Measurements from ENCODE around the gene PTEN. TPM values are rescaled to one million over a fixed set of nuclear protein-coding genes. Genes with fewer than 3 reads are reported as not detected.

The PTEN gene
- total and polyA plus RNA-seq, 9 of the 15 experiments (the other 6 are each of a cell fraction or from before 2014, with no cell fraction given): 8.4 to 56.9 (median 22.2) TPM

GRCh38 chr10:87861953-87862678, 1.3 kb upstream of the PTEN start (continued):
- TF ChIP-seq HDAC2 (IDR thresholded peaks at IDR 0.05) (0 out of 2 replicates have a peak, but pooled peaks have one; percentile 37), RAD51 (IDR thresholded peaks at IDR 0.05; ENCODE audit: borderline replicate concordance, low read depth) (peak; percentile 90), C11orf30 (IDR thresholded peaks at IDR 0.05; ENCODE audit: low read depth) (no peak), EGR1 (conservative IDR thresholded peaks at IDR 0.05) (peak; percentile 58), MYC (IDR thresholded peaks at IDR 0.05; ENCODE audit: low read depth, low read length) (peak; percentile 91), MYC (CRISPR knock-in tag; IDR thresholded peaks at IDR 0.05; ENCODE audit: borderline replicate concordance, low read depth) (peak; percentile 40; the same call in 1 of the 2 replicates), NFE2 (IDR thresholded peaks at IDR 0.05; ENCODE audit: low read depth) (0 out of 2 replicates have a peak, but pooled peaks have one; percentile 4), HNRNPLL (IDR thresholded peaks at IDR 0.05; ENCODE audit: low read depth, low read length, poor library complexity, severe bottlenecking) (no peak), RBM15 (IDR thresholded peaks at IDR 0.05; ENCODE audit: insufficient read depth, low read length) (no peak), KAT7 (CRISPR knock-in tag; IDR thresholded peaks at IDR 0.05; ENCODE audit: borderline replicate concordance) (peak; percentile 93; the same call in 1 of the 2 replicates), BRD9 (IDR thresholded peaks at IDR 0.05; ENCODE audit: low read depth, partially characterized antibody) (no peak), DDX20 (tag; IDR thresholded peaks at IDR 0.05; ENCODE audit: low read depth) (no peak), KDM5B (IDR thresholded peaks at IDR 0.05; ENCODE audit: insufficient replicate concordance, low read depth, low read length) (peak; percentile 73), KLF1 (tag; IDR thresholded peaks at IDR 0.05) (no peak), ARID1B (IDR thresholded peaks at IDR 0.05) (peak; percentile 19; the same call in 1 of the 2 replicates), E2F3 (CRISPR knock-in tag; IDR thresholded peaks at IDR 0.05) (0 out of 2 replicates have a peak, but pooled peaks have one; percentile 6), ZNF165 (CRISPR knock-in tag; IDR thresholded peaks at IDR 0.05; ENCODE audit: borderline replicate concordance) (no peak), PHF20 (IDR thresholded peaks at IDR 0.05; ENCODE audit: partially characterized antibody) (peak; percentile 11), ARID3B (CRISPR knock-in tag; IDR thresholded peaks at IDR 0.05; ENCODE audit: borderline replicate concordance) (no peak), ZNF280B (CRISPR knock-in tag; IDR thresholded peaks at IDR 0.05) (no peak), ERF (CRISPR knock-in tag; IDR thresholded peaks at IDR 0.05) (no peak), CREM (IDR thresholded peaks at IDR 0.05; ENCODE audit: low read depth) (peak; percentile 73), MCM3 (IDR thresholded peaks at IDR 0.05) (no peak), BACH1 (tag; IDR thresholded peaks at IDR 0.05) (no peak), TBL1XR1 (IDR thresholded peaks at IDR 0.05; ENCODE audit: low read length in 2 of 2) (peak; percentile 17 to 49; a peak in 1 of 4 replicates), ARID3A (IDR thresholded peaks at IDR 0.05; ENCODE audit: borderline replicate concordance, low read depth, low read length) (0 out of 2 replicates have a peak, but pooled peaks have one; percentile 9)

Data from K562 (cell line).